Endothelial cell of coronary artery (primary cell): Measurements from ENCODE around the gene SPRR4. TPM values are rescaled to one million over a fixed set of nuclear protein-coding genes. Genes with fewer than 3 reads are reported as not detected.

Experiments
- total RNA-seq: library from RNA; depleted of rRNA; stranded (reverse); fragments of >200 nt; gene quantifications from 2 replicates; pipeline ENCODE4 v1.2.3, GENCODE V29; 2014

The SPRR4 gene
- total RNA-seq: not detected in 2 replicates

GRCh38 chr1:152970495-152970894 is at the start of gene SPRR4:
TSS of gene SPRR4 (plus strand) at chr1:152970648. CDS start at chr1:152971891, 1,243 bp downstream.

GRCh38 chr1:152946651-152947256 is 23.7 kb upstream of the SPRR4 start, which contains the start of gene SPRR5:
TSS of gene SPRR5 (plus strand) at chr1:152947206. CDS start at chr1:152948555, 1,349 bp downstream.

GRCh38 chr1:152983743-152984142 is 13.3 kb downstream of the SPRR4 start, which contains the start of gene SPRR1A:
TSS of gene SPRR1A (plus strand) at chr1:152984081. CDS start at chr1:152985231, 1,150 bp downstream.

GRCh38 chr1:153001382-153001781 is 30.9 kb downstream of the SPRR4 start, which contains the start of gene SPRR3:
TSS of gene SPRR3 (plus strand) at chr1:153001749. CDS start at chr1:153003021, 1,272 bp downstream.

Other genes with a start within 250 kb of the SPRR4 start
- gene KPRP, start 212.6 kb upstream of the SPRR4 start, total RNA-seq: not detected in 2 replicates
- not detected in 2 replicates for gene LCE1F, start 195.5 kb upstream of the SPRR4 start, total RNA-seq
- gene LCE1E, start 184.4 kb upstream of the SPRR4 start, total RNA-seq: not detected in 2 replicates
- gene LCE1D, start 173.9 kb upstream of the SPRR4 start, total RNA-seq: not detected in 2 replicates
- not detected in 2 replicates for gene LCE1C, start 164.0 kb upstream of the SPRR4 start, total RNA-seq
- gene LCE1B, start 158.7 kb upstream of the SPRR4 start, total RNA-seq: not detected in 2 replicates
- gene LCE1A, start 143.2 kb upstream of the SPRR4 start, total RNA-seq: not detected in 2 replicates
- gene LCE6A, start 127.8 kb upstream of the SPRR4 start, total RNA-seq: not detected in 2 replicates
- gene LCE7A, start 110.7 kb upstream of the SPRR4 start, total RNA-seq: not detected in 2 replicates
- gene SMCP, start 92.3 kb upstream of the SPRR4 start, total RNA-seq: not detected in 2 replicates
- not detected in 2 replicates for gene IVL, start 62.1 kb upstream of the SPRR4 start, total RNA-seq
- gene SPRR5, start 23.4 kb upstream of the SPRR4 start, total RNA-seq: not detected in 2 replicates
- gene SPRR1A, start 13.4 kb downstream of the SPRR4 start, total RNA-seq: not detected in 2 replicates
- not detected in 2 replicates for gene SPRR3, start 31.1 kb downstream of the SPRR4 start, total RNA-seq
- gene SPRR1B, start 60.6 kb downstream of the SPRR4 start, total RNA-seq: not detected in 2 replicates
- gene SPRR2D, start 70.5 kb downstream of the SPRR4 start, total RNA-seq: not detected in 2 replicates
- not detected in 2 replicates for gene SPRR2A, start 86.9 kb downstream of the SPRR4 start, total RNA-seq
- not detected in 2 replicates for gene SPRR2B, start 101.0 kb downstream of the SPRR4 start, total RNA-seq
- gene SPRR2E, start 123.9 kb downstream of the SPRR4 start, total RNA-seq: not detected in 2 replicates
- not detected in 2 replicates for gene SPRR2F, start 142.9 kb downstream of the SPRR4 start, total RNA-seq
- gene SPRR2G, start 180.2 kb downstream of the SPRR4 start, total RNA-seq: not detected in 2 replicates
- not detected in 2 replicates for gene LELP1, start 232.8 kb downstream of the SPRR4 start, total RNA-seq
- gene PRR9, start 246.9 kb downstream of the SPRR4 start, total RNA-seq: not detected in 2 replicates